CD14-positive monocyte (primary cell): ENCODE measurements around the gene GRIK4. TPM values are rescaled to one million over a fixed set of nuclear protein-coding genes. Genes with fewer than 3 reads are reported as not detected.

Experiments
- DNase-seq, 3 donors: peaks; one replicate each; pipeline ENCODE4 v3.0.0-alpha.2; 2011 to 2022
- H2AFZ ChIP-seq: 2 replicates; pipeline ENCODE4 v1.6.0; 2012; ENCODE audit warnings: mild to moderate bottlenecking, low read depth, low read length, inconsistent platforms; ENCODE audit not compliant: insufficient read depth, poor library complexity, severe bottlenecking
- H3K27ac ChIP-seq, 2 donors: 1 replicate in 1 of 2; 2 replicates in 1 of 2; pipeline ENCODE4 v1.5.1; 2012 to 2013; ENCODE audit warnings: low read length in 2 of 2, control low read depth in 1 of 2, inconsistent platforms in 1 of 2, low read depth in 1 of 2, mild to moderate bottlenecking in 1 of 2
- H3K27me3 ChIP-seq, 2 donors: one replicate each; pipeline versions ENCODE4 v1.6.0 to v1.6.1; 2011 to 2013; ENCODE audit warnings: low read length in 2 of 2; ENCODE audit not compliant: control insufficient read depth in 2 of 2, insufficient read depth in 2 of 2
- H3K36me3 ChIP-seq, 2 donors: replicated peaks in 1 of 2; 1 replicate in 1 of 2; 2 replicates in 1 of 2; pipeline versions ENCODE4 v1.5.1 to v1.6.1; 2012 to 2013; ENCODE audit warnings: low read length in 2 of 2, control low read depth in 1 of 2, inconsistent platforms in 1 of 2, mild to moderate bottlenecking in 1 of 2; ENCODE audit not compliant: insufficient read depth in 2 of 2, control insufficient read depth in 1 of 2
- H3K4me1 ChIP-seq, 2 donors: 1 replicate in 1 of 2; 2 replicates in 1 of 2; pipeline versions ENCODE4 v1.5.1 to v1.6.1; 2012 to 2013; ENCODE audit warnings: low read length in 2 of 2, control low read depth in 1 of 2, inconsistent platforms in 1 of 2, mild to moderate bottlenecking in 1 of 2, moderate library complexity in 1 of 2; ENCODE audit not compliant: insufficient read depth in 2 of 2, control insufficient read depth in 1 of 2
- H3K4me2 ChIP-seq: replicated peaks from 2 replicates; pipeline ENCODE3; 2012; ENCODE audit warnings: low read length, moderate library complexity, mild to moderate bottlenecking; ENCODE audit not compliant: poor library complexity, severe bottlenecking; ENCODE audit errors: extremely low read depth
- H3K4me3 ChIP-seq, 3 experiments: fragments of 200-600 bp in 1 of 3; sonication (generic) in 1 of 3; replicated peaks in 1 of 3; 1 replicate in 2 of 3; 2 replicates in 1 of 3; pipeline ENCODE4 v1.5.1; 2011 to 2013; ENCODE audit warnings: low read length in 3 of 3, mild to moderate bottlenecking in 3 of 3, control low read depth in 2 of 3, low read depth in 2 of 3, inconsistent platforms in 1 of 3, moderate library complexity in 1 of 3
- H3K79me2 ChIP-seq: 2 replicates; pipeline ENCODE4 v1.6.0; 2012; ENCODE audit warnings: mild to moderate bottlenecking, control low read depth, inconsistent platforms, low read length, moderate library complexity; ENCODE audit not compliant: insufficient read depth
- H3K9ac ChIP-seq: 2 replicates; pipeline ENCODE4 v1.6.0; 2017; ENCODE audit warnings: low read length, mild to moderate bottlenecking; ENCODE audit not compliant: insufficient read depth, poor library complexity, severe bottlenecking
- H3K9me3 ChIP-seq, 2 donors: replicated peaks in 1 of 2; 1 replicate in 1 of 2; 2 replicates in 1 of 2; pipeline versions ENCODE4 v1.5.1 to v1.6.1; 2012 to 2013; ENCODE audit warnings: low read length in 2 of 2, control low read depth in 1 of 2; ENCODE audit not compliant: control insufficient read depth in 1 of 2, insufficient read depth in 1 of 2
- H4K20me1 ChIP-seq: 2 replicates; pipeline ENCODE4 v1.6.0; 2012; ENCODE audit warnings: mild to moderate bottlenecking, low read length, control low read depth, moderate library complexity; ENCODE audit not compliant: insufficient read depth
- H3K27ac Mint-ChIP-seq, 7 donors: one replicate each; pipeline ENCODE4 v1.8.0; 2020; ENCODE audit warnings: mild to moderate bottlenecking in 7 of 7, mixed read lengths in 7 of 7, moderate library complexity in 6 of 7, inconsistent platforms in 2 of 7
- H3K27me3 Mint-ChIP-seq, 3 donors: one replicate each; pipeline ENCODE4 v1.8.0; 2021 to 2022; ENCODE audit warnings: low read depth in 3 of 3, mild to moderate bottlenecking in 3 of 3, mixed read lengths in 3 of 3, moderate library complexity in 3 of 3, inconsistent platforms in 1 of 3
- H3K36me3 Mint-ChIP-seq, 2 donors: one replicate each; pipeline ENCODE4 v1.8.0; 2020; ENCODE audit warnings: mixed read lengths in 2 of 2, inconsistent platforms in 1 of 2, mild to moderate bottlenecking in 1 of 2
- H3K4me1 Mint-ChIP-seq: one replicate; pipeline ENCODE4 v1.8.0; 2020; ENCODE audit warnings: mild to moderate bottlenecking, mixed read lengths
- H3K4me3 Mint-ChIP-seq, 2 donors: one replicate each; pipeline ENCODE4 v1.8.0; 2020; ENCODE audit warnings: mild to moderate bottlenecking in 2 of 2, mixed read lengths in 2 of 2, moderate library complexity in 1 of 2
- H3K9me3 Mint-ChIP-seq, 7 donors: one replicate each; pipeline ENCODE4 v1.8.0; 2020 to 2022; ENCODE audit warnings: mixed read lengths in 7 of 7, mild to moderate bottlenecking in 6 of 7, moderate library complexity in 6 of 7, inconsistent platforms in 2 of 7
- WGBS: methylation state at CpG from one replicate; pipeline ENCODE4 v1.1.5; 2013; ENCODE audit warnings: missing lambda C conversion rate; ENCODE audit not compliant: insufficient coverage; 5-methylcytosine and 5-hydroxymethylcytosine counted together
- intact Hi-C, 2 donors: fragments of 100-400 bp; cut with micrococcal nuclease; formaldehyde crosslinking; loops; one replicate each; pipeline versions ENCODE4 v1.15.0 to v1.15.1; 2023
- polyA plus RNA-seq, 3 donors: library from polyadenylated mRNA; depleted of rRNA in 1 of 3; unstranded in 2 of 3; stranded (reverse) in 1 of 3; fragments of 300-500 nt in 2 of 3; fragments of >200 nt in 1 of 3; fragmentation: Illumina TruSeq in 2 of 3; gene quantifications; 1 replicate in 2 of 3; 2 replicates in 1 of 3; pipeline ENCODE4 v1.2.3, GENCODE V29; 2012 to 2021
- TF ChIP-seq, protein P1 (sequence below): fragments of 200-600 bp; IDR thresholded peaks from one replicate; pipeline ENCODE4 v1.8.0; 2022; ENCODE audit warnings: antibody characterized with exemption, mild to moderate bottlenecking

Gene GRIK4
- polyA plus RNA-seq, 3 donors: not detected

DNA sequence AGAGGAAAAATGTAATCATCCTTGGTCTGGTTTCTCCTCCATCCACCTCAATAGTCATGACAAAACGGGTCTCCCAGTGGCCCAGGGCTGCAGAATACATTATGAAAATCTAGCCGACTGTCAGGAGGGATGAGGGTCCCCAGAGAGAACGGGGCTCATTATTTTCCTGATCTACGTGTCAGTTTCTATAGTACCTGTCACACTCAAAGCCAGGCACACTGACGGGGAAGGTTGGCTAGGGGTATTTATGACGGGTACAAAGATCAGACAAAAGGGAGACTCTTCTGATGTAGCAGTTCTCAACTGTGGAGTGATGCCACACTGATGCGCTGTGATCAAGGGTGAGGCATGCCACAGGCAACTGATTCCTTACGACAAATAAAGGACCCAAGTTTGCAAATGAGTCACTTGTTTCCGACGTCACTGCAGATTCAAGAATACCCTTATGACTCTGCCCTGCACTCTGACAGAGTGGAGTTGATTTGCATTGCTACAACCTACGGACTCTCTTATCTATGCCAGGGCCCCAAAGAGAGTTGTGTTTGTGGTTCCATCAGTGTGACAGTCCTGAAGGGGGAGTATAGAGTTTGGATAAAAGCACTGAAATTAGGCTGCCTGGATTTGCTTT is 324.2 kb downstream of the GRIK4 start:
- TF ChIP-seq, protein P1, sequence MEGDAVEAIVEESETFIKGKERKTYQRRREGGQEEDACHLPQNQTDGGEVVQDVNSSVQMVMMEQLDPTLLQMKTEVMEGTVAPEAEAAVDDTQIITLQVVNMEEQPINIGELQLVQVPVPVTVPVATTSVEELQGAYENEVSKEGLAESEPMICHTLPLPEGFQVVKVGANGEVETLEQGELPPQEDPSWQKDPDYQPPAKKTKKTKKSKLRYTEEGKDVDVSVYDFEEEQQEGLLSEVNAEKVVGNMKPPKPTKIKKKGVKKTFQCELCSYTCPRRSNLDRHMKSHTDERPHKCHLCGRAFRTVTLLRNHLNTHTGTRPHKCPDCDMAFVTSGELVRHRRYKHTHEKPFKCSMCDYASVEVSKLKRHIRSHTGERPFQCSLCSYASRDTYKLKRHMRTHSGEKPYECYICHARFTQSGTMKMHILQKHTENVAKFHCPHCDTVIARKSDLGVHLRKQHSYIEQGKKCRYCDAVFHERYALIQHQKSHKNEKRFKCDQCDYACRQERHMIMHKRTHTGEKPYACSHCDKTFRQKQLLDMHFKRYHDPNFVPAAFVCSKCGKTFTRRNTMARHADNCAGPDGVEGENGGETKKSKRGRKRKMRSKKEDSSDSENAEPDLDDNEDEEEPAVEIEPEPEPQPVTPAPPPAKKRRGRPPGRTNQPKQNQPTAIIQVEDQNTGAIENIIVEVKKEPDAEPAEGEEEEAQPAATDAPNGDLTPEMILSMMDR: no peak
- Mint-ChIP-seq H3K27me3 (peaks cover 2 to 10% (median 3%) of the 10 kb centered on the region in 3 donors), H3K27ac (no peak overlapping the region), H3K36me3 (no peaks in the 10 kb centered on the region), H3K9me3 (peaks cover 0 to 2% (median 0%) of the 10 kb centered on the region in 7 donors), H3K4me3 (no peak overlapping the region), H3K4me1 (peaks cover 9% of the 10 kb centered on the region)
- H3K4me2 ChIP-seq: no peak overlapping the region
- intact Hi-C loops: no loop called here
- no peak overlapping the region for H3K27ac ChIP-seq
- DNase-seq: no peak
- no peaks in the 10 kb centered on the region for H3K79me2 ChIP-seq
- no peak overlapping the region for H2AFZ ChIP-seq
- no peaks in the 10 kb centered on the region for H3K36me3 ChIP-seq
- H3K27me3 ChIP-seq: peaks cover 0 to 2% of the 10 kb centered on the region in 2 donors
- H3K9me3 ChIP-seq: no peaks in the 10 kb centered on the region
- H3K4me1 ChIP-seq: peaks cover 4 to 9% of the 10 kb centered on the region in 2 donors
- no peaks in the 10 kb centered on the region for H4K20me1 ChIP-seq
- 88% methylated on average over 8 of the region's 11 CpGs for WGBS
- H3K4me3 ChIP-seq: no peak overlapping the region
- no peak overlapping the region for H3K9ac ChIP-seq

DNA sequence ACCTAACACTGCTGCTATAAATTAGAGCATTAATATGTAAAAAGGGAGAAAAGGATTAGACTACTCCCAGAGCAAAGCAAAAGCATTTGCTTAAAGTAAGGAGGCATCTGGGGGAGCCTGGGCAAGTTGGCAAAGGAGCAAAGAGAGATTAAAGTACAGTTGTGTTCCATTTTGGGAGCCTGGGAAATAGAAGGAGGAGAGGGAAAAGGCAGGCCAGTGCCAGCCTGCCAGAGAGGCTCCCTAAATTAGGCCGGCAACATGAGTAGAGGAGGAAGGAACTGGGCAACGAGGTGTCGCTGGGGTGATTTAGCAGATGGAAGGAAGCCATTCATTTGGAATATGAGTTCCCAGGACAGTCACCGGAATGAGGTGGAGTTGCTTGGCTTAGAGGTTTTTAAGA is 326.1 kb downstream of the GRIK4 start:
- Mint-ChIP-seq H3K9me3 (peaks cover 0 to 2% (median 0%) of the 10 kb centered on the region in 7 donors), H3K36me3 (no peaks in the 10 kb centered on the region), H3K4me3 (peak overlapping the region in 1 of 2 donors; percentile 23), H3K27ac (no peak overlapping the region), H3K4me1 (peaks cover 9% of the 10 kb centered on the region), H3K27me3 (peaks cover 2 to 4% (median 2%) of the 10 kb centered on the region in 3 donors)
- Histone ChIP-seq H3K9ac (no peak overlapping the region), H4K20me1 (no peaks in the 10 kb centered on the region), H3K9me3 (no peaks in the 10 kb centered on the region), H3K4me1 (peaks cover 4 to 9% of the 10 kb centered on the region in 2 donors), H3K27ac (no peak overlapping the region), H3K4me3 (no peak overlapping the region), H3K4me2 (no peak overlapping the region), H3K27me3 (peaks cover 0 to 2% of the 10 kb centered on the region in 2 donors), H3K36me3 (no peaks in the 10 kb centered on the region), H2AFZ (no peak overlapping the region), H3K79me2 (no peaks in the 10 kb centered on the region)
- DNase-seq: no peak
- no CpG with 5 or more reads among the region's 4 CpGs for WGBS
- intact Hi-C loops: no loop called here
- TF ChIP-seq, protein P1: no peak
